ENCODE measurements around the gene MYO7B.

Gene MYO7B

GRCh38 chr2:127551221-127551930 is 15.9 kb downstream of the MYO7B start:
- H3K9me3 ChIP-seq (ENCODE audit: control insufficient read depth, low read length) = no peaks in the 10 kb centered on the region
- no peak overlapping the region for H3K14ac ChIP-seq (ENCODE audit: low read length in 2 of 2)
- H3K36me3 ChIP-seq (ENCODE audit: control insufficient read depth in 1 of 2, insufficient read depth in 2 of 2, low read depth in 1 of 2, low read length in 2 of 2) = no peaks in the 10 kb centered on the region
- H3K4me2 ChIP-seq (ENCODE audit: low read length, poor library complexity, severe bottlenecking) = no peak overlapping the region
- H2BK120ac ChIP-seq (ENCODE audit: low read depth, low read length) = no peak overlapping the region
- no peak overlapping the region for H3K27ac ChIP-seq (ENCODE audit: low read length, poor library complexity, severe bottlenecking)
- H2BK15ac ChIP-seq (ENCODE audit: low read depth, poor library complexity, severe bottlenecking) = no peak overlapping the region
- no peak overlapping the region for H3K4ac ChIP-seq (ENCODE audit: low read depth in 1 of 2, low read length in 2 of 2)
- peak overlapping the region; percentile 39 for H2AFZ ChIP-seq (ENCODE audit: low read depth, low read length)
- H2AK5ac ChIP-seq (ENCODE audit: low read length, severe bottlenecking) = no peak overlapping the region
- no peak overlapping the region for H4K91ac ChIP-seq (ENCODE audit: low read length)
- no peak overlapping the region for H4K8ac ChIP-seq (ENCODE audit: low read length)
- peak overlapping the region; percentile 25 for H2BK5ac ChIP-seq (ENCODE audit: low read depth, low read length, poor library complexity, severe bottlenecking)
- no peak overlapping the region for H3K9ac ChIP-seq (ENCODE audit: low read length)
- peaks cover 41 to 42% of the 10 kb centered on the region in 2 experiments for H3K27me3 ChIP-seq (ENCODE audit: control insufficient read depth in 1 of 2, insufficient read depth in 1 of 2, low read length in 2 of 2)
- DNase-seq = no peak
- H3K23ac ChIP-seq (ENCODE audit: low read length in 2 of 2) = no peak overlapping the region
- H2BK12ac ChIP-seq (ENCODE audit: low read length in 2 of 2) = no peak overlapping the region
- H3K18ac ChIP-seq (ENCODE audit: low read depth in 1 of 2, low read length in 2 of 2) = no peak overlapping the region
- no peaks in the 10 kb centered on the region for H3K79me1 ChIP-seq (replicated peaks; ENCODE audit: low read length, poor library complexity, severe bottlenecking)
- H3K4me1 ChIP-seq (ENCODE audit: control insufficient read depth, insufficient read depth, low read depth, low read length) = no peaks in the 10 kb centered on the region
- H3K4me3 ChIP-seq (ENCODE audit: insufficient read depth in 1 of 2, low read depth in 1 of 2, low read length in 2 of 2) = no peak overlapping the region
- WGBS = 73% methylated on average over 6 of the region's 7 CpGs

GRCh38 chr2:127552336-127552735 is 16.9 kb downstream of the MYO7B start:
- H3K18ac ChIP-seq (ENCODE audit: low read depth in 1 of 2, low read length in 2 of 2) = no peak overlapping the region
- H3K14ac ChIP-seq (ENCODE audit: low read length in 2 of 2) = no peak overlapping the region
- no peak overlapping the region for H3K4me3 ChIP-seq (ENCODE audit: insufficient read depth in 1 of 2, low read depth in 1 of 2, low read length in 2 of 2)
- peak overlapping the region; percentile 78 for H2BK5ac ChIP-seq (ENCODE audit: low read depth, low read length, poor library complexity, severe bottlenecking)
- H3K4me1 ChIP-seq (ENCODE audit: control insufficient read depth, insufficient read depth, low read depth, low read length) = no peaks in the 10 kb centered on the region
- no peak overlapping the region for H3K9ac ChIP-seq (ENCODE audit: low read length)
- H4K8ac ChIP-seq (ENCODE audit: low read length) = no peak overlapping the region
- no peak overlapping the region for H3K27ac ChIP-seq (ENCODE audit: low read length, poor library complexity, severe bottlenecking)
- no peak overlapping the region for H3K23ac ChIP-seq (ENCODE audit: low read length in 2 of 2)
- H3K27me3 ChIP-seq (ENCODE audit: control insufficient read depth in 1 of 2, insufficient read depth in 1 of 2, low read length in 2 of 2) = peaks cover 33% of the 10 kb centered on the region in 2 experiments
- H2AK5ac ChIP-seq (ENCODE audit: low read length, severe bottlenecking) = no peak overlapping the region
- H2BK12ac ChIP-seq (ENCODE audit: low read length in 2 of 2) = no peak overlapping the region
- WGBS = 79% methylated on average over 6 of the region's 6 CpGs
- no peaks in the 10 kb centered on the region for H3K36me3 ChIP-seq (ENCODE audit: control insufficient read depth in 1 of 2, insufficient read depth in 2 of 2, low read depth in 1 of 2, low read length in 2 of 2)
- no peak overlapping the region for H2BK120ac ChIP-seq (ENCODE audit: low read depth, low read length)
- H3K4me2 ChIP-seq (ENCODE audit: low read length, poor library complexity, severe bottlenecking) = no peak overlapping the region
- H4K91ac ChIP-seq (ENCODE audit: low read length) = no peak overlapping the region
- no peak for DNase-seq
- H2AFZ ChIP-seq (ENCODE audit: low read depth, low read length) = no peak overlapping the region
- no peaks in the 10 kb centered on the region for H3K79me1 ChIP-seq (replicated peaks; ENCODE audit: low read length, poor library complexity, severe bottlenecking)
- H3K4ac ChIP-seq (ENCODE audit: low read depth in 1 of 2, low read length in 2 of 2) = no peak overlapping the region
- no peak overlapping the region for H2BK15ac ChIP-seq (ENCODE audit: low read depth, poor library complexity, severe bottlenecking)
- H3K9me3 ChIP-seq (ENCODE audit: control insufficient read depth, low read length) = no peaks in the 10 kb centered on the region

- Histone ChIP-seq H3K14ac (ENCODE audit: low read length in 2 of 2) (no peak overlapping the region), H3K4ac (ENCODE audit: low read depth in 1 of 2, low read length in 2 of 2) (no peak overlapping the region), H3K9me3 (ENCODE audit: control insufficient read depth, low read length) (no peaks in the 10 kb centered on the region), H3K23ac (ENCODE audit: low read length in 2 of 2) (no peak overlapping the region), H4K8ac (ENCODE audit: low read length) (no peak overlapping the region), H4K91ac (ENCODE audit: low read length) (no peak overlapping the region), H3K18ac (ENCODE audit: low read depth in 1 of 2, low read length in 2 of 2) (no peak overlapping the region), H2BK120ac (ENCODE audit: low read depth, low read length) (no peak overlapping the region), H2BK5ac (ENCODE audit: low read depth, low read length, poor library complexity, severe bottlenecking) (no peak overlapping the region), H3K36me3 (ENCODE audit: control insufficient read depth in 1 of 2, insufficient read depth in 2 of 2, low read depth in 1 of 2, low read length in 2 of 2) (no peaks in the 10 kb centered on the region), H3K4me2 (ENCODE audit: low read length, poor library complexity, severe bottlenecking) (no peak overlapping the region), H2AK5ac (ENCODE audit: low read length, severe bottlenecking) (no peak overlapping the region), H3K79me1 (replicated peaks; ENCODE audit: low read length, poor library complexity, severe bottlenecking) (no peaks in the 10 kb centered on the region), H3K27me3 (ENCODE audit: control insufficient read depth in 1 of 2, insufficient read depth in 1 of 2, low read length in 2 of 2) (peaks cover 28 to 34% of the 10 kb centered on the region in 2 experiments), H3K4me1 (ENCODE audit: control insufficient read depth, insufficient read depth, low read depth, low read length) (no peaks in the 10 kb centered on the region), H3K4me3 (ENCODE audit: insufficient read depth in 1 of 2, low read depth in 1 of 2, low read length in 2 of 2) (no peak overlapping the region), H2BK12ac (ENCODE audit: low read length in 2 of 2) (no peak overlapping the region), H3K9ac (ENCODE audit: low read length) (no peak overlapping the region), H2AFZ (ENCODE audit: low read depth, low read length) (no peak overlapping the region), H3K27ac (ENCODE audit: low read length, poor library complexity, severe bottlenecking) (no peak overlapping the region), H2BK15ac (ENCODE audit: low read depth, poor library complexity, severe bottlenecking) (no peak overlapping the region)
- WGBS = 91% methylated on average over 2 of the region's 2 CpGs
- DNase-seq = no peak
These were observed 17.4 kb downstream of the MYO7B start for GRCh38 chr2:127552846-127553245.

- H3K9me3 ChIP-seq (ENCODE audit: control insufficient read depth, low read length) = no peaks in the 10 kb centered on the region
- H3K27ac ChIP-seq (ENCODE audit: low read length, poor library complexity, severe bottlenecking) = no peak overlapping the region
- WGBS = 85% methylated on average over 8 of the region's 8 CpGs
- H3K4me2 ChIP-seq (ENCODE audit: low read length, poor library complexity, severe bottlenecking) = no peak overlapping the region
- no peak overlapping the region for H3K4me3 ChIP-seq (ENCODE audit: insufficient read depth in 1 of 2, low read depth in 1 of 2, low read length in 2 of 2)
- no peaks in the 10 kb centered on the region for H3K4me1 ChIP-seq (ENCODE audit: control insufficient read depth, insufficient read depth, low read depth, low read length)
- H3K23ac ChIP-seq (ENCODE audit: low read length in 2 of 2) = no peak overlapping the region
- DNase-seq = no peak
- H3K27me3 ChIP-seq (ENCODE audit: control insufficient read depth in 1 of 2, insufficient read depth in 1 of 2, low read length in 2 of 2) = peaks cover 13 to 15% of the 10 kb centered on the region in 2 experiments
- no peaks in the 10 kb centered on the region for H3K79me1 ChIP-seq (replicated peaks; ENCODE audit: low read length, poor library complexity, severe bottlenecking)
- H3K9ac ChIP-seq (ENCODE audit: low read length) = no peak overlapping the region
- H2AFZ ChIP-seq (ENCODE audit: low read depth, low read length) = no peak overlapping the region
- no peak overlapping the region for H4K8ac ChIP-seq (ENCODE audit: low read length)
- no peak overlapping the region for H4K91ac ChIP-seq (ENCODE audit: low read length)
- H2AK5ac ChIP-seq (ENCODE audit: low read length, severe bottlenecking) = no peak overlapping the region
- H2BK15ac ChIP-seq (ENCODE audit: low read depth, poor library complexity, severe bottlenecking) = no peak overlapping the region
- no peaks in the 10 kb centered on the region for H3K36me3 ChIP-seq (ENCODE audit: control insufficient read depth in 1 of 2, insufficient read depth in 2 of 2, low read depth in 1 of 2, low read length in 2 of 2)
- H3K14ac ChIP-seq (ENCODE audit: low read length in 2 of 2) = no peak overlapping the region
- no peak overlapping the region for H2BK120ac ChIP-seq (ENCODE audit: low read depth, low read length)
- H2BK12ac ChIP-seq (ENCODE audit: low read length in 2 of 2) = no peak overlapping the region
- no peak overlapping the region for H3K18ac ChIP-seq (ENCODE audit: low read depth in 1 of 2, low read length in 2 of 2)
- H2BK5ac ChIP-seq (ENCODE audit: low read depth, low read length, poor library complexity, severe bottlenecking) = no peak overlapping the region
- no peak overlapping the region for H3K4ac ChIP-seq (ENCODE audit: low read depth in 1 of 2, low read length in 2 of 2)
These were observed 23.4 kb downstream of the MYO7B start for GRCh38 chr2:127558911-127559310.

All from mesenchymal stem cell (in vitro differentiated cells and primary cell).